T-helper 2 cell (primary cell): ENCODE measurements around the gene TFF1.

Experiments
- DNase-seq, 5 experiments: peaks; one replicate each; pipeline versions ENCODE4 v3.0.0 to v3.0.0-alpha.2; 2012 to 2022

The TFF1 gene

GRCh38 chr21:42361286-42361685, 5.0 kb downstream of the TFF1 start:
- DNase-seq, result no peak

- DNase-seq, result peak in 1 of 5 experiments; percentile 44
Measured at GRCh38 chr21:42360317-42360716, 6.0 kb downstream of the TFF1 start.

- DNase-seq, result no peak
Measured at GRCh38 chr21:42358937-42359336, 7.4 kb downstream of the TFF1 start.

GRCh38 chr21:42358261-42358660, 8.1 kb downstream of the TFF1 start:
- no peak for DNase-seq

DNA sequence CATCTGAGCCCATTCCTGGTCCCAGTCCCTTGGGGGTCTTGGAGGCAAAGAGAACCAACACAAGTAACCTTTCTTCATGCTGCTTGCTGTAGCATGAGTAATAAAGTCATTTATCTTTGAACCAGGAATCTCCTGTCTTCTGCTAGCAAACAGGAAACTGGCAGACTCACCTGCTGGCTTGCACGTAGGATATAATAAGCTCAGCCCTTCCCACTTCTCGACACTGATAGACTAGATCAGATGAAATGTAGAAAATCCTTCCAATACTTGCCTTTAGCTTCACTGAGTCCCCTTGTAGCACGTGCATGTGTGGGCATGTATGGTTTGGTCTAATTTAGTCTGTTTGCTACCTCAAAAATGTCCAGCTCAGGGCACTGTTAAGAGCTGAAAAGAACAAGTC, 9.0 kb downstream of the TFF1 start:
- no peak for DNase-seq

- DNase-seq, result no peak
Measured at GRCh38 chr21:42356650-42357049, 9.7 kb downstream of the TFF1 start.

DNA sequence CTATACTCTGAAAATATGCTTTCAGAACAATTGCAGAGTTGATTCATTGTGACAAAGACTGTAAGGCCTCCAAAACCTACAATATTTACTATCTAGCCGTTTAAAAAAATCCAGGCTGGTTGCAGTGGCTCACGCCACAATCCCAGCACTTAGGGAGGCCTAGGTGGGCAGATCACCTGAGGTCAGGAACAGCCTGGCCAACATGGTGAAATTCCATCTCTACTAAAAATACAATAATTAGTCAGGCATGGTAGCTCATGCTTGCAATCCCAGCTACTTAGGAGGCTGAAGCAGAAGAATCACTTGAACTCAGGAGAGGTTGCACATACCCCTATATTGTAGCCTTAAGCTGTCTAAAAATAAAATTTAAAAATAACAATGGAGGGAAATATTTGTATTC, 10.3 kb downstream of the TFF1 start:
- no peak for DNase-seq

- DNase-seq, result no peak
Measured at GRCh38 chr21:42353623-42354022, 12.7 kb downstream of the TFF1 start.

DNA sequence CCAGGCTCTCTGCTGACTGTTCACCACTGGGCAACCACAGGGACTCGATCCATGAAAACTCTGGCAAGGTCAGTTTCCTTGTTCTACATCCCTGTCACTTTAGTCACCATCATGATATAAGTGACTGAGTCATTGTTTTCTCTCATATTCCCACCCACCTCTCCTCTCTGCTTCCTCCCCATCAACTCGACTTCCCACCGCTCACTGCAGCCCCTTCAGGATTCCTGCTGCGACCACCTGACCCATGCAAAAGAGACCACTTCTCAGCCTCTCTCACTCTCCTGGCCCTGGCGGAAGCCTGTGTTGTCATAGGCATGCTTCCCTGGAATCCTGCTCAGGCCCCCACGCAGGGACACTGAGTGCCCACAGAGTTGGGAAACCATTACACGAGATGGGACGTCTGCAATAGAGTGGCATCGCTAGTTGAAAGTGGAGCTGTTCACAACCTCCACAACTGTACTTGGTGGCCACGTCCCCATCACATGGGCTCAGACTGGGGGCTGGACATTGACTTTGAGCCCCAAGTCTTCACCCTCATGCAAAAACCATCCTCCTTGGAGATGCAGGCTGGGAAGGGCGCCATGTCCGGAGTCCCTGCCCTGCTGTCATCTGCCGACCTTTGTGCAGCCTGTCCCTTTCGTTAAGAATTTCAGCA, 13.8 kb downstream of the TFF1 start:
- no peak for DNase-seq

DNA sequence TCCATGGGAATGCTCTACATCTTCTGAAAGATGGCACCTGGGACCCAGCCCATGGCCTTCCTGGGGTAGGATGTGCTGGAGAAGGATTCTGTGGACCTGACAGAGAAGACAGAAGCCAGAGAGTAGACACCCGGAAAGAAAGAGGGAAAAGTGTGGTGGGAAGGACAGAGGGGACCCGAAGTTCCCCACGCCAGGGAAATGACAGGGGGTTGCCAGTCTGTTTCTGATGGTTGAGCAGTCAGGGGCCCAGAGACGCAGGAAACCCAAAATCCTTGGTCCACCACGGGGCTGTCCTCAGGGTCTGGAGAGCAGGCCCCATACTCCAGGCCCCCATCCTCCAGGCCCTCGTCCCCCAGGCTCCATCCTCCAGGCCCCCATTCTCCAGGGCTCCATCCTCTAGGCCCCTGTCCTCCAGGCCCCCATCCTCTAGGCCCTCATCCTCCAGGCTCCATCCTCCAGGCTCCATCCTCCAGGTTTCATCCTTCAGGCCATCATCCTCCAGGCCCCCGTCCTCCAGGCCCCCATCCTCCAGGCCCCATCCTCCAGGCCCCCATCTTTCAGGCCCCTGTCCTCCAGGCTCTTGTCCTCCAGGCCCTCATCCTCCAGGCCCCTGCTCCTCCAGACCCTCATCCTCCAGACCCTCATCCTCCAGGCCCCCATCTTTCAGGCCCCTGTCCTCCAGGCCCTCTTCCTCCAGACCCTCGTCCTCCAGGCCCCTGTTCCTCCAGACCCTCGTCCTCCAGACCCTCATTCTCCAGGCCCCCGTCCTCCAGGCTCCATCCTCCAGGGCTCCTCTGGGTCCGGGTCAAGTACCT, 14.5 kb downstream of the TFF1 start:
- no peak for DNase-seq

GRCh38 chr21:42350927-42351426, 15.4 kb downstream of the TFF1 start, which contains the start of gene TFF2:
Gene TFF2, minus strand, starts transcription at chr21:42350994. Its CDS starts 37 bp downstream, at chr21:42350957.
- DNase-seq, result no peak

- no peak for DNase-seq
Measured at GRCh38 chr21:42350318-42350910, 15.9 kb downstream of the TFF1 start.

DNA sequence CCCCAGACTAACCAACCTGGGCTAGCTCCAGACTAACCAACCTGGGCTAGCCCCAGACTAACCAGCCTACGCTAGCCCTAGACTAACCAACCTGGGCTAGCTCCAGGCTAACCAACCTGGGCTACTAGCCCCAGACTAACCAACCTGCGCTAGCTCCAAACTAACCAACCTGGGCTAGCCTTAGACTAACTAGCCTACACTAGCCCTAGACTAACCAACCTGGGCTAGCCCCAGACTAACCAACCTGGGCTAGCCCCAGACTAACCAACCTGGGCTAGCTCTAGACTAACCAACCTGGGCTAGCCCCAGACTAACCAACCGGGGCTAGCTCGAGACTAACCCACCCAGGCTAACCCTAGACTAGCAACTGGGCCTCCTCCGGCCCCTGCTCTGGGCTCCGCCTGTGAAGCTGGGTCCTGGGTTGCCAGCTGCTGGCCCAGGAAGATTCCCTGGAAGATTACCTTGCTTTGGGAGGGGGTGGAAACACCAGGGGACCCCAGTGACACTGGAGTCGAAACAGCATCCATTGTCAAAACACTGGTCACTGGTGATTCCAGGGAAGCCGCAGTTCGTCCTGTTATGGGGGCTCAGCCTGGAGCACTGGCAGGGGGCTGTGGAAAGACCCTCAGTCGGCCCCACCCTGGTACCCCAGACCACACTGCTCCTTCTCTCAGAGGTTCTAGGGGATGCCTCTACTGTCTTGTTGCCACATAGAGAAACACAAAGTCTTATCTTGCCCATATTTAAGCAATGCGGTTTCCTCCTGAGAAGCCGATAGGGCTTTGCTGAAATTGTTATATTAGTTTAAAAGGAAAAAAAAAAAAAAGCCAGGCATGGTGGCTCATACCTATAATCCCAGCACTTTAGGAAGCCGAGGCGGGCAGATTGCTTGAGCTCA, 16.7 kb downstream of the TFF1 start:
- no peak for DNase-seq

DNA sequence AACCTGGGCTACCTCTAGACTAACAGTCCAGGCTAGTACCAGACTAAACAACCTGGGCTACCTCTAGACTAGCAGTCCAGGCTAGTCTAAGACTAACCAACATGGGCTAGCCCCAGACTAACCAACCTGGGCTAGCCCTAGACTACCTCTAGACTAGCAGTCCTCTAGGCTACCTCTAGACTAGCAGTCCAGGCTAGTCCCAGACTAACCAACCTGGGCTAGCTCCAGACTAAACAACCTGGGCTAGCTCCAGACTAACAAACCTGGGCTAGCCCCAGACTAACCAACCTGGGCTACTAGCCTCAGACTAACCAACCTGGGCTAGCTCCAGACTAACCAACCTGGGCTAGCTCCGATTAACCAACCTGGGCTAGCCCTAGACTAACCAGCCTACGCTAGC, 17.6 kb downstream of the TFF1 start:
- no peak for DNase-seq

GRCh38 chr21:42347601-42348327, 18.6 kb downstream of the TFF1 start:
- DNase-seq, result no peak

DNA sequence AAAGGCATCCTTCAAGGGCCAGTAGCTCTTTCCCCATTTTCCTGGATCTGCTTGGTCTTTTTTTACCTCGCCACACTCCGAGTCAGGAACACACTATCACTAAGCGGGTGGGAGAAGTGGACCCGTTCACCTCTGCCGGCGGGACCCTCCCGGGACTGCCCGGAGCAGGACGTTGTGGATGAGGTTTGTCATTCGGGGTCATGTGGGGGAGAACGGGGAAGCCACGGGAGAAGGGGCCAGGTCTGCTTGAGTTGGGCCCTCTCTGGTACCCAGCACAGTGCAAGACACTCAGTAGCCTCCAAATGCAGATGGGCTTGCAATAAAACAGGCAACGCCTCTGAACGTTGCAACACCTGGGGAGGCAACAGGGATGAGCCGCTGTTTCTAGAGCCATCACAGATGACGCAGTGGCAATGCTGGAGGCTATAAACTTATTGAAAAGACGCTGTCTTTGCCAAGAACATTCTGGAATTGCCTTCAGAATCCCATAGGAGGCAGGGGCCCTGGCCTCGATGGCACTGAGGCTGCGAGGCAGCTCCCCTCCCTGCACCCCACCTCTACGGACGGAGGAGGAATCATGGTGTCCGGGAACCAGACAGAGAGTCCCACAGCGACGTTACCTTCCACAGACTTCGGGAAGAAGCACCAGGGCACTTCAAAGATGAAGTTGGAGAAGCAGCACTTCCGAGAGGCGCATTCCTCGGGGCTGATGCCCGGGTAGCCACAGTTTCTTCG, 19.3 kb downstream of the TFF1 start:
- no peak for DNase-seq

GRCh38 chr21:42346441-42346840, 19.9 kb downstream of the TFF1 start:
- DNase-seq, result no peak

- no peak for DNase-seq
Measured at GRCh38 chr21:42344631-42345030, 21.7 kb downstream of the TFF1 start.

DNA sequence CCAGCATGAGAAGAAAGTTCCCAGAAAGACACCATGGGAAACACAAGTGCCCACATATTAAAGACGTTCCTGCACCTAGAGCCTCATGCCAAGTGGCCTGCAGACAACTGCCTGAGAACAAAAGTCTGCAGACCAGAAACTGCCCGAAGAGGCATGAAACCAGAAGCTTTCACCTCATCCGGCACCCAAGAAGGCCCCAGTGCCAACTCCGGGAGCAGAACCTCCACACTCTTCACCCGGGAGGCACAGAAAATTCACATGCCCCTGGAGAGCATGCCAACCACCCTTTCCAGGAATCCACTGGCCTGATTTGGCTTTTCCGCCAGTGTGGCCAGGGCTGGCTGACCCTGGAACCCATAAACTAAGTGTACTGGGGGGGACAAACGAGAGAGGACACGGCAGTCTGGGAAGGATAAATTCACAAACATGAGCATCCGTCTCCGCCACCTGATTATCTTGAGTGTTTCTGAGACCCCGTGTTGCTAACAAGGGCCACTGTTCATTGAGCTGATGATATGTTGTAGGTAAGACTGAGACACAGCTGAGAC, 22.3 kb downstream of the TFF1 start:
- DNase-seq, result no peak

GRCh38 chr21:42343556-42343955, 22.8 kb downstream of the TFF1 start:
- DNase-seq, result no peak

DNA sequence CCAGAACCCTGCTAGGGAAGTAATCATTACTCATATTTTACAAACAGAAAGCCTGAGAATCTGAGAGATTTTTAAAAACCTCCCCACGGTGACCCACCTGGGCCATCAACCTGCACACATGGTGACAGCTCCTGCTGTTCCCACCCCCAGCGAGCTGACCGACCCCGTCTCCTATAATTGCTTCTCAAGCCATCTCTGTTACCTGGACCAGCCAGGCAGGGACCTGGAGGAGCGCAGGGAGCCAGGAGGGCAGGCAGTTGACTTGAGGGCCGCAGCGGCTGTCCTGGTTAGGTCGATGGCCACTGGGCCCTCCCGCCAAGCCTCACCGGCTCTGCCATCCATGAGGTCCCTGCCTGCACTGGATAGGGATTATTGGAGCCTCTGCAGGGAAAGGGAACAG, 23.2 kb downstream of the TFF1 start:
- no peak for DNase-seq
